Measurements from ENCODE around the gene EPDR1.

Gene EPDR1

DNA sequence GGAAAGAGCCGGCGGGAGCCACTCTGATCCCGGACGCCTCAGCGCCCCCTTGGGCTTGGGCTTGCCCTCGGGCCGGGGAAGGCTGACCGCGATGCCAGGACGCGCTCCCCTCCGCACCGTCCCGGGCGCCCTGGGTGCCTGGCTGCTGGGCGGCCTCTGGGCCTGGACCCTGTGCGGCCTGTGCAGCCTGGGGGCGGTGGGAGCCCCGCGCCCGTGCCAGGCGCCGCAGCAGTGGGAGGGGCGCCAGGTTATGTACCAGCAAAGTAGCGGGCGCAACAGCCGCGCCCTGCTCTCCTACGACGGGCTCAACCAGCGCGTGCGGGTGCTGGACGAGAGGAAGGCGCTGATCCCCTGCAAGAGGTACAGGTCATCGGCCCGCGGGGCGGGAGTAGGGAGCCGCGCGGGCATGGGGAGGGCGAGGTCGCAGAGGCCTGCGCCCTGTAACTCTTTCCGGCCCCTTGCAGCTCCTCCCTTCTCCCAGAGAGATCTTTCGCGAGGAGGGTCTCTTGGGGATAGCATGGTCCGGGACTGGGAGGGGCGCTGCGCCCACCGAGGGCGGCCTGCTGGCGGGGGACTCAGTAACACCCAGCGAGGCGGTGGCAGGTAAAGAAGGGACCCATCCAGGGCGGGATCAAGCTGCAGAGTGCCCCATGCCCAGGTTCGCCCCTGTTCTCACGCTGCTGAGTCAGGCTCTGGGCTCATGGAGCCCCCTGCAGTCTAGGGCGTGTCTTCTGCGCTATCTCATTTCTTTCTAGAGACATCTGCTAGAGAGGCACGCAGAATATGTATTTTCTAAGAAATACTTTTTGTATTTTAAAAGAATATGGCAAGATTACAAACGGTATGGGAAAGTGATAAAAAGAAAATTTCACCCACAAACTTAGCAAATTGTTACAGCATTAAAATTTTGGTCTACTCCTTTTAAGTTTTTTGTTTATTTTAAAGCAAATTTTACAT is 687 bp downstream of the EPDR1 start:
- no peak overlapping the region for H3K27ac Mint-ChIP-seq
- H3K4me3 Mint-ChIP-seq, result peak overlapping the region; percentile 79
- peaks cover 66% of the 10 kb centered on the region for H3K27me3 Mint-ChIP-seq

GRCh38 chr7:37921876-37922275 is 1.4 kb downstream of the EPDR1 start:
- H3K4me3 Mint-ChIP-seq, result peak overlapping the region; percentile 75
- H3K27me3 Mint-ChIP-seq, result peaks cover 63% of the 10 kb centered on the region
- H3K4me1 Mint-ChIP-seq (ENCODE audit: low read depth), result peaks cover 20% of the 10 kb centered on the region
- no peak overlapping the region for H3K27ac Mint-ChIP-seq
- no peaks in the 10 kb centered on the region for H3K36me3 Mint-ChIP-seq (ENCODE audit: low read depth)
- H3K9me3 Mint-ChIP-seq, result no peaks in the 10 kb centered on the region

More for the DNA sequence above, 687 bp downstream of the EPDR1 start:
- no peaks in the 10 kb centered on the region for H3K36me3 Mint-ChIP-seq (ENCODE audit: low read depth)
- peaks cover 23% of the 10 kb centered on the region for H3K4me1 Mint-ChIP-seq (ENCODE audit: low read depth)
- H3K9me3 Mint-ChIP-seq, result no peaks in the 10 kb centered on the region

DNA sequence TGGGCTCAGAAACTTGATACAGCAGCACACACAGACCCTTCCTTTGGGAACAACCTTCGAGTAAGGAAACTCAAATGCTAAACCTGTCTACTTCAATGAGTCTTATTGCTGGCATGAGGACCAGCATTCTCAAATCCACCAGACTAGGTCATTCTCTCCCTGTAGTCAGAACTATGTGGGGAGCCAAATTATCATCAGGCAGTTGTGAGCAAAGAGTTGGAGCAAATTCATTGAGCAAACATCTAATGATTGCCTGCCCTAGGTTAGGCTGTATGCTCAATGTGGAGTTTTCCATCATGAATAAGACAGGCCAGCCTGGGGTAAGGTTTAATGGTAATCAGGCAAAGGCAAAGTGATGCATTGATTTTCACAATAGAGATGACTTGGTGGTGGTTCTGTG is 3.6 kb downstream of the EPDR1 start:
- Mint-ChIP-seq H3K36me3 (ENCODE audit: low read depth) (no peaks in the 10 kb centered on the region), H3K9me3 (no peaks in the 10 kb centered on the region), H3K27ac (no peak overlapping the region), H3K4me1 (ENCODE audit: low read depth) (peaks cover 16% of the 10 kb centered on the region), H3K27me3 (peaks cover 45% of the 10 kb centered on the region), H3K4me3 (no peak overlapping the region)

DNA sequence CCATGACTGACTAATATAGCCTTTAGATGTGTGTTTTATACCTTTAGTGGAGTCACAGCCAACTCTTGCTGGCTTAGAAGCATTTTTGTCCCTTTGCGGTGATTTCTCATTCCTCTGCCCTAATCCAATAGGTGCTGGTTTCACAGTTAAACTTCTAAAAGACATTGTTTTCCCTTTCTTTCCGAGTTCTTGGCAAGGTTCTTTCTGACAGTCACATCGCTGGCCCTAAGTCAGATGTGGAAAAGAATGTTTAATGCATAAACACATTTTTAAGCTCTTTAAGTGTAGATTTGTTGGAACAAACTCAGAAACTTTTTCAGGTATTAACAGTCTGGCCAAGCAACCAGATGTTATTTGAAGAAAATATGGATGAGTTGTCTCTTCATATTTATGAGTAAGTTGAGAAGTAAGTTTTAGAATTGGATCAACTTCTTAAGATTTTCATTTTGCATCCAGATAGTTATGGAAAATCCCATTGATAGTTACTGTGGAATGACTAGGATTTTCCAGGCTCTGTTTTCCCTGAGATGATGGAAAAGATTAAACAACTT is 4.1 kb downstream of the EPDR1 start:
- peaks cover 16% of the 10 kb centered on the region for H3K4me1 Mint-ChIP-seq (ENCODE audit: low read depth)

GRCh38 chr7:37925620-37926019 is 5.2 kb downstream of the EPDR1 start:
- Mint-ChIP-seq H3K9me3 (no peaks in the 10 kb centered on the region), H3K36me3 (ENCODE audit: low read depth) (no peaks in the 10 kb centered on the region), H3K27me3 (peaks cover 29% of the 10 kb centered on the region), H3K4me3 (no peak overlapping the region), H3K4me1 (ENCODE audit: low read depth) (peaks cover 10% of the 10 kb centered on the region), H3K27ac (no peak overlapping the region)

More for the DNA sequence above, 4.1 kb downstream of the EPDR1 start:
- Mint-ChIP-seq H3K27me3 (peaks cover 39% of the 10 kb centered on the region), H3K27ac (no peak overlapping the region), H3K9me3 (no peaks in the 10 kb centered on the region), H3K4me3 (no peak overlapping the region), H3K36me3 (ENCODE audit: low read depth) (no peaks in the 10 kb centered on the region)

DNA sequence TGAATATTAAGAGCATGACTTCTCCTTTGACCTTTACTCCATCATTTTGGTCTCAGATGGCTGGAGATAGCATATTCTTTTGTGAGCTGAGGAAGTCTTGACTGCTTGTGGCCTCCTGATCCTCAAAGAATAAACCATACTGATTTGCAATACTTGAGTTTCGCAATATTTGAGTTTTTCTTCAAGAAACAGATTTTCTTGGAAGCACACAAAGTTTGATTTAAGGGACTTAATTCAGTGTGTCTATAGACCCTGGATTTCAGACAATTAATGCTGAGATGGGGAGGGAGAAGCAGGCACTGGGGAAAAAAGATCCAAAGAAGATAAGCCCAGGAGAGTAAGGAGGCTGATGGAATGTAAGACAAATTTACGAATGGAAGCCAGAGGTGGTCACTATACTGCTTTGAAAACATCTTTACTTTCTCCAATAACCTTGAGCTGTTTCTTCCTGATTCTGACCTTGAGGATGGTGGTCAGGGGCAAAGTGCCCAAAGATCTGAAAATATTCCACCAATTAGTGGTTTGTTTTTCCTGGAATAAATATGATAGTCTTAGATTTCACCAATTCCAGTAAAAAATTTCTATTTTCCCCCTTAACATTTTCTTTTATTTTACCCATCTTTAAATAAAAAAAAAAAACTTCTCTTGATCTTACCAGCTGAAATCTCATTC is 7.5 kb downstream of the EPDR1 start:
- no peak overlapping the region for H3K27ac Mint-ChIP-seq

GRCh38 chr7:37928878-37929277 is 8.4 kb downstream of the EPDR1 start:
- Mint-ChIP-seq H3K4me3 (no peak overlapping the region), H3K9me3 (no peaks in the 10 kb centered on the region), H3K27me3 (peaks cover 13% of the 10 kb centered on the region), H3K27ac (no peak overlapping the region), H3K36me3 (ENCODE audit: low read depth) (no peaks in the 10 kb centered on the region), H3K4me1 (ENCODE audit: low read depth) (no peaks in the 10 kb centered on the region)

More for the DNA sequence above, 7.5 kb downstream of the EPDR1 start:
- no peak overlapping the region for H3K4me3 Mint-ChIP-seq
- no peaks in the 10 kb centered on the region for H3K9me3 Mint-ChIP-seq
- no peaks in the 10 kb centered on the region for H3K36me3 Mint-ChIP-seq (ENCODE audit: low read depth)
- no peaks in the 10 kb centered on the region for H3K4me1 Mint-ChIP-seq (ENCODE audit: low read depth)
- H3K27me3 Mint-ChIP-seq, result peaks cover 19% of the 10 kb centered on the region

- no peak overlapping the region for H3K4me3 Mint-ChIP-seq
- H3K27ac Mint-ChIP-seq, result no peak overlapping the region
- no peaks in the 10 kb centered on the region for H3K36me3 Mint-ChIP-seq (ENCODE audit: low read depth)
- no peaks in the 10 kb centered on the region for H3K9me3 Mint-ChIP-seq
- no peaks in the 10 kb centered on the region for H3K4me1 Mint-ChIP-seq (ENCODE audit: low read depth)
- peaks cover 3% of the 10 kb centered on the region for H3K27me3 Mint-ChIP-seq
Observed at GRCh38 chr7:37930226-37930948, 9.9 kb downstream of the EPDR1 start.

GRCh38 chr7:37932543-37932942 is 12.1 kb downstream of the EPDR1 start:
- Mint-ChIP-seq H3K4me3 (no peak overlapping the region), H3K27ac (no peak overlapping the region), H3K4me1 (ENCODE audit: low read depth) (no peaks in the 10 kb centered on the region), H3K36me3 (ENCODE audit: low read depth) (no peaks in the 10 kb centered on the region), H3K27me3 (no peaks in the 10 kb centered on the region), H3K9me3 (peaks cover 11% of the 10 kb centered on the region)

- no peak overlapping the region for H3K4me3 Mint-ChIP-seq
- H3K27ac Mint-ChIP-seq, result no peak overlapping the region
- H3K4me1 Mint-ChIP-seq (ENCODE audit: low read depth), result no peaks in the 10 kb centered on the region
Observed at GRCh38 chr7:37933018-37933566, 12.7 kb downstream of the EPDR1 start.

GRCh38 chr7:37942934-37943610 is 22.6 kb downstream of the EPDR1 start:
- Mint-ChIP-seq H3K4me1 (ENCODE audit: low read depth) (no peaks in the 10 kb centered on the region), H3K27me3 (no peaks in the 10 kb centered on the region), H3K36me3 (ENCODE audit: low read depth) (no peaks in the 10 kb centered on the region), H3K4me3 (no peak overlapping the region), H3K27ac (no peak overlapping the region), H3K9me3 (no peaks in the 10 kb centered on the region)

More at GRCh38 chr7:37933018-37933566, 12.7 kb downstream of the EPDR1 start:
- H3K9me3 Mint-ChIP-seq, result peaks cover 11% of the 10 kb centered on the region
- no peaks in the 10 kb centered on the region for H3K36me3 Mint-ChIP-seq (ENCODE audit: low read depth)
- H3K27me3 Mint-ChIP-seq, result no peaks in the 10 kb centered on the region

- H3K27me3 Mint-ChIP-seq, result no peaks in the 10 kb centered on the region
- no peak overlapping the region for H3K27ac Mint-ChIP-seq
- no peak overlapping the region for H3K4me3 Mint-ChIP-seq
- H3K4me1 Mint-ChIP-seq (ENCODE audit: low read depth), result no peaks in the 10 kb centered on the region
- H3K36me3 Mint-ChIP-seq (ENCODE audit: low read depth), result no peaks in the 10 kb centered on the region
- H3K9me3 Mint-ChIP-seq, result no peaks in the 10 kb centered on the region
Observed at GRCh38 chr7:37943905-37944736, 23.7 kb downstream of the EPDR1 start.

GRCh38 chr7:37944737-37945054 is 24.3 kb downstream of the EPDR1 start:
- H3K9me3 Mint-ChIP-seq, result no peaks in the 10 kb centered on the region
- H3K27ac Mint-ChIP-seq, result no peak overlapping the region
- no peaks in the 10 kb centered on the region for H3K4me1 Mint-ChIP-seq (ENCODE audit: low read depth)
- H3K27me3 Mint-ChIP-seq, result no peaks in the 10 kb centered on the region
- no peak overlapping the region for H3K4me3 Mint-ChIP-seq
- H3K36me3 Mint-ChIP-seq (ENCODE audit: low read depth), result no peaks in the 10 kb centered on the region

Data from stimulated activated naive CD8-positive, alpha-beta T cell treated with anti-CD3 and anti-CD28 coated beads, Interleukin-15, Interleukin-2, amounts not matched to agents 100 ng/mL and 50 ng/mL, for 24 hours (primary cell).